Measurements from ENCODE around the gene LNX2.

LNX2 gene

DNA sequence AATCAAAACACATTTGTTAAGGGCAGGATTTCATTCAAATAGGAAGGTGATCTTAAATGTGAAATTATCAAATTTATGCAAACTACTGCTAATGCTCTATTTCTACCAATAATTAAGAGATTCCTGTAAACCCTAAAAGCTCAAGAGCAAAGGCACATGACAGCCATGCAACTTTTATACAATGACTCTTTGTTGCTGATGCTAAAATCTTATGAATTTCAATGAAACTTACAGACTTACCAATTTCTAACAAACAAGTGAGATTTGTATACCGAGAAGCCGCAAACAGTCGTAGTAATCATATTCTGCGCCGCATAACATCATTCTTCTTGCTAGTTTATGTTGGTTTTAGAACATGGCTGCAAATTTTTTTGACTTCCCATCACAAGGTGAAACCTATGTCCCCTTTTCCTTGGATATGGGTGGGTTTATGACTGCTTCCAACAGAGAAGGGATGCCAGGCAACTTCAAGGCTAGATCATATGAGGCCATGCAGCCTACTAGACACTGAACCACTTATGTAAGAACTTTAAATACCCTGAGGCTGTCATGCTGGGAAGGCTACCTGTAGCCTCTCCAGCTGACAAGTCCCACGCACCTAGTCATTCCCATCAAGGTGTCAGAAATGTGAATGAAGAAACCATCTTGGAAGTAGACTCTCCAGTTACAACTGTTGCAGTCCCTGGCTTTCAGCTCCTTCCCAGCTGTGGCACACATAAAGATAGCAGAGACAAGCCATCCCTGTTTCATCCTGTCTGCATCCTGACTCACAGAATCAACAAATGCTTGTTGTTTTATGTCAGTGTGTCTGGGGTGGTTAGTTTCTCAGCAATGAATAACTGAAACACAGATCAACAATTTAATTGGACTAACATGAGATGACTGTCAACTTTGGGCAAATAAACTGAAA is 42.0 kb downstream of the LNX2 start:
- Histone ChIP-seq H3K36me3 (ENCODE audit: insufficient read depth, low read length) (peaks cover 18% of the 10 kb centered on the region), H3K27ac (ENCODE audit: low read depth, low read length, poor library complexity, severe bottlenecking) (no peak overlapping the region), H4K20me1 (ENCODE audit: insufficient read depth, low read length) (no peaks in the 10 kb centered on the region), H3K4me3 (ENCODE audit: low read depth, low read length, poor library complexity, severe bottlenecking) (no peak overlapping the region), H3K79me2 (ENCODE audit: insufficient read depth, low read length) (no peaks in the 10 kb centered on the region), H3K4me2 (ENCODE audit: low read length) (no peak overlapping the region), H3K9me3 (ENCODE audit: low read length) (no peaks in the 10 kb centered on the region), H3K9me2 (ENCODE audit: low read depth, low read length) (no peaks in the 10 kb centered on the region), H3K4me1 (ENCODE audit: insufficient read depth, low read length, severe bottlenecking) (peaks cover 2% of the 10 kb centered on the region), H2AFZ (ENCODE audit: low read length) (no peak overlapping the region), H3F3A (ENCODE audit: insufficient read depth, low read length) (no peaks in the 10 kb centered on the region), H3K9ac (ENCODE audit: low read length) (no peak overlapping the region), H3K27me3 (ENCODE audit: insufficient read depth, low read length) (no peaks in the 10 kb centered on the region)
- TF ChIP-seq, protein P1, sequence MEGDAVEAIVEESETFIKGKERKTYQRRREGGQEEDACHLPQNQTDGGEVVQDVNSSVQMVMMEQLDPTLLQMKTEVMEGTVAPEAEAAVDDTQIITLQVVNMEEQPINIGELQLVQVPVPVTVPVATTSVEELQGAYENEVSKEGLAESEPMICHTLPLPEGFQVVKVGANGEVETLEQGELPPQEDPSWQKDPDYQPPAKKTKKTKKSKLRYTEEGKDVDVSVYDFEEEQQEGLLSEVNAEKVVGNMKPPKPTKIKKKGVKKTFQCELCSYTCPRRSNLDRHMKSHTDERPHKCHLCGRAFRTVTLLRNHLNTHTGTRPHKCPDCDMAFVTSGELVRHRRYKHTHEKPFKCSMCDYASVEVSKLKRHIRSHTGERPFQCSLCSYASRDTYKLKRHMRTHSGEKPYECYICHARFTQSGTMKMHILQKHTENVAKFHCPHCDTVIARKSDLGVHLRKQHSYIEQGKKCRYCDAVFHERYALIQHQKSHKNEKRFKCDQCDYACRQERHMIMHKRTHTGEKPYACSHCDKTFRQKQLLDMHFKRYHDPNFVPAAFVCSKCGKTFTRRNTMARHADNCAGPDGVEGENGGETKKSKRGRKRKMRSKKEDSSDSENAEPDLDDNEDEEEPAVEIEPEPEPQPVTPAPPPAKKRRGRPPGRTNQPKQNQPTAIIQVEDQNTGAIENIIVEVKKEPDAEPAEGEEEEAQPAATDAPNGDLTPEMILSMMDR (IDR thresholded peaks at IDR 0.05; ENCODE audit: low read length) = no peak
- TF ChIP-seq EZH2 (IDR thresholded peaks at IDR 0.05; ENCODE audit: borderline replicate concordance, low read length) = no peak

DNA sequence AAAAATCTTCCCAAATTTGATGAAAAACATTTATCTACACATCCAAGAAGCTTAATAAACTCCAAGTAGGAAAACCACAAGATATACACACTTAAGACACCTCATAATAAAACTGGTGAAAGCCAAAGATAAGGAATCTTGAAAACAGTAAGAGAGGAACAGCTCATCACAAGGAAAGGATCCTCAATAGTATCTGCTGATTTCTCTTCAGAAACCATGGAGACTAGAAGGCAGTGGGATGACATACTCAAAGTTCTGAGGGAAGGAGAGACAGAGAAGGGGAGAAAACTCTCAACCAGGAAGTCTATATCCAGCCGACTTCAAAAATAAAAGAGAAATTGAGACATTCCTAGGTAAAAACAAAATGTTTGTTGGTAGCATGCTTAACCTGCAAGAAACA is 45.7 kb downstream of the LNX2 start:
- H4K20me1 ChIP-seq (ENCODE audit: insufficient read depth, low read length) = no peaks in the 10 kb centered on the region
- H3F3A ChIP-seq (ENCODE audit: insufficient read depth, low read length) = no peaks in the 10 kb centered on the region
- H3K9me2 ChIP-seq (ENCODE audit: low read depth, low read length) = no peaks in the 10 kb centered on the region
- no peaks in the 10 kb centered on the region for H3K9me3 ChIP-seq (ENCODE audit: low read length)
- no peak overlapping the region for H3K9ac ChIP-seq (ENCODE audit: low read length)
- H3K4me1 ChIP-seq (ENCODE audit: insufficient read depth, low read length, severe bottlenecking) = peaks cover 5% of the 10 kb centered on the region
- H3K4me3 ChIP-seq (ENCODE audit: low read depth, low read length, poor library complexity, severe bottlenecking) = no peak overlapping the region
- H3K27me3 ChIP-seq (ENCODE audit: insufficient read depth, low read length) = no peaks in the 10 kb centered on the region
- H3K4me2 ChIP-seq (ENCODE audit: low read length) = no peak overlapping the region
- H2AFZ ChIP-seq (ENCODE audit: low read length) = no peak overlapping the region
- no peaks in the 10 kb centered on the region for H3K79me2 ChIP-seq (ENCODE audit: insufficient read depth, low read length)
- peaks cover 18% of the 10 kb centered on the region for H3K36me3 ChIP-seq (ENCODE audit: insufficient read depth, low read length)
- H3K27ac ChIP-seq (ENCODE audit: low read depth, low read length, poor library complexity, severe bottlenecking) = no peak overlapping the region
- TF ChIP-seq, protein P1 (IDR thresholded peaks at IDR 0.05; ENCODE audit: low read length) = no peak
- TF ChIP-seq EZH2 (IDR thresholded peaks at IDR 0.05; ENCODE audit: borderline replicate concordance, low read length) = no peak

DNA sequence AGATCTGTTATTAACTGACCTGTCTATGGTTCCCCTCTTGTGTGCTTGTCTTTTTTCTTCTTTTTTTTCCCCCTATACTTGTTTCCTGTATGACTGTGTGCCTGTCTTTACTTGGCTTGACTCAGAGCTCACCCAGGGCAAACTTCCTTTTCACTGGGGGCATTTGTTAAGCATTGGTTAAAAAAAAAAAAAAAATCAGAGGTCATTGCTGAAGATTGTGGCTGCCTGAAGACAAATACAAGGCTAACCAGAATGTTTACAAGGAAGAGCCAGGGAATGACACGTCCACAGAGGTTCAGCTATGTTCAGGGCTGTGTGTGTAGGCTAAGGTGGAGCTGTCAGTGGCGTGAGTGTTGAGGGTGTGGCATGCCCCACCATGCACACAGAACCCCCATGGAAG is 47.1 kb downstream of the LNX2 start:
- Histone ChIP-seq H3K9ac (ENCODE audit: low read length) (no peak overlapping the region), H3K27ac (ENCODE audit: low read depth, low read length, poor library complexity, severe bottlenecking) (no peak overlapping the region), H3K4me2 (ENCODE audit: low read length) (no peak overlapping the region)

More for the DNA sequence above, 47.1 kb downstream of the LNX2 start:
- no peaks in the 10 kb centered on the region for H3K79me2 ChIP-seq (ENCODE audit: insufficient read depth, low read length)
- H3K27me3 ChIP-seq (ENCODE audit: insufficient read depth, low read length) = no peaks in the 10 kb centered on the region
- H3K9me3 ChIP-seq (ENCODE audit: low read length) = no peaks in the 10 kb centered on the region
- peaks cover 12% of the 10 kb centered on the region for H3K36me3 ChIP-seq (ENCODE audit: insufficient read depth, low read length)
- H4K20me1 ChIP-seq (ENCODE audit: insufficient read depth, low read length) = no peaks in the 10 kb centered on the region
- peaks cover 5% of the 10 kb centered on the region for H3K4me1 ChIP-seq (ENCODE audit: insufficient read depth, low read length, severe bottlenecking)
- H3K9me2 ChIP-seq (ENCODE audit: low read depth, low read length) = no peaks in the 10 kb centered on the region
- H3K4me3 ChIP-seq (ENCODE audit: low read depth, low read length, poor library complexity, severe bottlenecking) = no peak overlapping the region
- no peaks in the 10 kb centered on the region for H3F3A ChIP-seq (ENCODE audit: insufficient read depth, low read length)
- TF ChIP-seq EZH2 (IDR thresholded peaks at IDR 0.05; ENCODE audit: borderline replicate concordance, low read length) = no peak
- no peak overlapping the region for H2AFZ ChIP-seq (ENCODE audit: low read length)
